Spinal cord (tissue), 10 donors: Measurements from ENCODE around the gene SLC25A25. TPM values are rescaled to one million over a fixed set of nuclear protein-coding genes. Genes with fewer than 3 reads are reported as not detected.

Experiments used
- DNase-seq, 6 donors: peaks; one replicate each; pipeline versions ENCODE4 v3.0.0 to v3.0.0-alpha.2; 2013 to 2015; ENCODE audit warnings: low spot score in 6 of 6, low read depth in 4 of 6
- H3K27ac ChIP-seq: one replicate; pipeline ENCODE4 v1.5.1; 2013; ENCODE audit warnings: low read depth, low read length, control low read depth
- H3K27me3 ChIP-seq: one replicate; pipeline ENCODE4 v1.6.1; 2013; ENCODE audit warnings: low read length; ENCODE audit not compliant: control insufficient read depth, insufficient read depth
- H3K36me3 ChIP-seq: one replicate; pipeline ENCODE4 v1.6.1; 2013; ENCODE audit warnings: low read length; ENCODE audit not compliant: control insufficient read depth, insufficient read depth
- H3K4me1 ChIP-seq: one replicate; pipeline ENCODE4 v1.6.1; 2013; ENCODE audit warnings: low read length; ENCODE audit not compliant: control insufficient read depth, insufficient read depth
- H3K4me3 ChIP-seq: one replicate; pipeline ENCODE4 v1.5.1; 2013; ENCODE audit warnings: low read depth, low read length, control low read depth
- H3K9me3 ChIP-seq: one replicate; pipeline ENCODE4 v1.6.1; 2013; ENCODE audit warnings: low read length; ENCODE audit not compliant: control insufficient read depth, insufficient read depth
- WGBS: methylation state at CpG from one replicate; pipeline ENCODE4 v1.1.5; 2013; ENCODE audit warnings: missing lambda C conversion rate; ENCODE audit not compliant: insufficient coverage; 5-methylcytosine and 5-hydroxymethylcytosine counted together
- polyA plus RNA-seq, 2 donors: library from polyadenylated mRNA; unstranded; fragments of 120-200 nt; gene quantifications; one replicate each; pipeline ENCODE4 v1.2.1, GENCODE V29; 2013; ENCODE audit not compliant: insufficient read length in 2 of 2
- total RNA-seq, 2 donors: library from RNA; depleted of rRNA in 1 of 2; stranded (reverse); fragments of 120-200 nt in 1 of 2; fragments of >200 nt in 1 of 2; gene quantifications; one replicate each; pipeline versions ENCODE4 v1.2.3 to v1.2.4, GENCODE V29; 2013 to 2014
- donor health status: healthy.

The SLC25A25 gene
- total and polyA plus RNA-seq, 4 donors, result 28.2 to 47.7 (median 36.8) TPM

DNA sequence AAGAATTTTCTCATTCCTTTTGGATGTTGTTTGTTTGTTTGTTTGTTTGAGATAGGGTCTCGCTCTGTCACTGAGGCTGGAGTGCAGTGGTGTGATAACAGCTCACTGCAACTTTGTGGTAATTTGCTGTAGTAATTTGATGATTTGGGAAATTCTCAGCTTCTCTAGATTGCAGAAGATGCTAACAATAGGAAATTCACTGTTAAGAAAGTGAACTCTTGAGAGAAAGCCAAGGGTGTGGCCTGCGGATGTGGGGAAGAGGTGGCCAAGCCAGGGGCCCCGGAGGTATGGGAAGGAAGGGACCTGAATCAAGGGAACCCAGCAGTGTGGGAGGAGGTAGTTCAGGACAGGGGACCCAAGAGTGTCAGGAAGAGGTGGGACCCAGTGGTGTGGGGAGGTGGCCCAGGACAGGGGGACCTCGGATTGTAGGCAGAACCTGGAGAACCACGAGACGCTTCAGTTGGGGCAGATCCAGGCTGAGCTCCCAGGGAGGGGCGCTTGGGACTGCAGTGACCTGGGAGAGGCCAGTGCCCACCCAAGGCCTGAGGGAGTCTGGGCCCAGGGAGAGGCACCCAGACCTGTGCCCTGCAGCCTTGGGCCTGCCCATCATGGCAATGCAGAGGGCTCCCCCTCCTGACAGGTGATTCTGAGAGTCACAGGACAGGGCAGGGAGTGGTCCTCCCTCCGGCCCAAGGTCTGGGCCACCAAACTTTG lies 75.7 kb downstream of the SLC25A25 start:
- Histone ChIP-seq H3K27ac (no peak overlapping the region), H3K4me3 (no peak overlapping the region), H3K27me3 (no peaks in the 10 kb centered on the region), H3K4me1 (peaks cover 6% of the 10 kb centered on the region), H3K9me3 (no peaks in the 10 kb centered on the region), H3K36me3 (no peaks in the 10 kb centered on the region)
- 90% methylated on average over 7 of the region's 8 CpGs for WGBS
- DNase-seq, result no peak

DNA sequence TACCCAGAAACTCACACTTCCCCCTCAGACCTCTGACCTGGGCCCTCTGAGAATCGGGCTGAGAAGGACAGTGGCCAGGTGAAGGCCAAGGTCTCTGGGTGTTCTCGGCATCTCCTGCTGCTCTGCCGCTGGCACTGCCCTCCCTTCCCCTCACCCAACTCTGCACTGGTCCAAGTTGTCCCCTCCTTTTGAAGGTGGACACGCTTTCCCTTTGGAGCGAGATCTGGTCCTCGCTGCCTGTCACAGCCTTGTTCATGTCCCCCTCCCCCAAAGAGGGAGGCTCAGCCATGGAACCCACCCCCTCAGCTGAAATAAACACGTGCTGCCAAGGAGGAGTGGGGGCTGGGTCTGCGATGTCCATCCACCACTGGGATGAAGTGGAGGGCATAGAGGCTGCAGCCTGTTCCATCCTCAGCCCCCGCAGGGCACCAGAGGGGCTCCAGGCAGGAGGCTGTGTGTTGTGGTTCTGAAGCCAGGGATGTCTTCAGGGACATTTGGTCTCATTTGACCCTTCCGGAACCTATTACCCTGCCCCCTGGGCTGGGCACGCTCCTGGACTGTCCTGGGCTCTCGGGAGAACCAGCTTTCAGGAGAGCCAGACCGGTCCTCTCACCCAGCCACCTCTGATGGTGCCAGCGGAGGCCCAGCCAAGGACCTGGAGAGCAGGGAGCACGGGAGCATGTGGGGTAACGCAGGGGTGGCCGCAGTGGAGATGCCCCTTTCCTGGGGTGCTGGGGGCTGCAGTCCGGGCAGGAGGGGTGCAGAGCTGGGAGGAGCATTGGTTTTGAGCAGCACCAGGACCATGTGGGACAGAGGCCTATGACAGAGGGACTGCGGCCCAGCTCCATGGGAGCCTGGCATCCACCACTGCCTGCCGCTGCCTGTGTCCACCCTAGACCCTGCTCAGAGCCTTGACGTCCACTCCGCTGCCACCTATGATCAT lies 76.5 kb downstream of the SLC25A25 start:
- 90% methylated on average over 17 of the region's 22 CpGs for WGBS
- no peak for DNase-seq
- Histone ChIP-seq H3K36me3 (no peaks in the 10 kb centered on the region), H3K9me3 (no peaks in the 10 kb centered on the region), H3K4me1 (peaks cover 13% of the 10 kb centered on the region), H3K27me3 (no peaks in the 10 kb centered on the region), H3K27ac (no peak overlapping the region), H3K4me3 (no peak overlapping the region)

DNA sequence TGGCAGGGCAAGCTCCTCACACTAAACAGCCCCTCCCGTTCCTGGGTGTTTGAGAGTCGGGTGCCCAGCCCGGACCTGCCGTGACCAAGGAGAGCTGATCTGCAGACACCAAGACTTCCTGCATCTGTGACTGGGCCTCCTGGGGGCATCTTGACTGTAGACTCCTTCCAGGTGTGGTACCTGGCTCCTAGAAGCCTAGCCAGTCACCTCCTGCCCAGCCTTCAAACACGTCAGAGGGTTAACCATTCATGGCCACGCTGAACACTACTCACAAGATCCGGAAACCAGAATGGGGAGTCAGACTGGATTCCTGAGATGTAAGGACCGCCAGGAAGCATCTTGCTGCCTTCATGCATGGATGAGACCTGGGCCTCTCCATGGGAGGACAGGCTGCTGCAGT lies 77.5 kb downstream of the SLC25A25 start:
- DNase-seq, result no peak
- no peak overlapping the region for H3K27ac ChIP-seq
- H3K4me3 ChIP-seq, result no peak overlapping the region
- no peaks in the 10 kb centered on the region for H3K36me3 ChIP-seq
- WGBS, result 83% methylated on average over 8 of the region's 8 CpGs
- H3K27me3 ChIP-seq, result no peaks in the 10 kb centered on the region
- peaks cover 15% of the 10 kb centered on the region for H3K4me1 ChIP-seq
- no peaks in the 10 kb centered on the region for H3K9me3 ChIP-seq

DNA sequence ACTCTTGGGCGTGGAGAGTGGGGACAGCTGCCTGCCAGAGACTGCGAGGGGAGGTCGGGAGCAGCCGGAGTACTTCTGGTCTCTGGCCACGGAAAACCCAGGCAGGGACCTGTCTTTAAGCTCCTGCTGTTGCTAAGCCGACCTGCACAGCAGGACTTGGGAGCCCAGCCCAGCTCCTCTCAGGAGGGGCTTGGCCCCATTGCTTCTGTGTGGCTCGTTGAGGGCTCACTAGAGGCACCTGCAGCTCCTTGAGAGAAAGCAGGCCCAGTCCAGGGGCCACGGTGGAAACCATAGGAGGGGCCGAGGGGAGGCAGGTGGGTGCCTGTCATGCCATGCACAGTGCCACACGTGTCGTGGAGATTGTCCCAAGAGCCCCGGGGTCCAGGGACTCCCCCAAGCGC lies 77.9 kb downstream of the SLC25A25 start:
- no peaks in the 10 kb centered on the region for H3K36me3 ChIP-seq
- no peak for DNase-seq
- no peaks in the 10 kb centered on the region for H3K9me3 ChIP-seq
- no peak overlapping the region for H3K4me3 ChIP-seq
- no peak overlapping the region for H3K27ac ChIP-seq
- H3K4me1 ChIP-seq, result peaks cover 17% of the 10 kb centered on the region
- 76% methylated on average over 13 of the region's 13 CpGs for WGBS
- no peaks in the 10 kb centered on the region for H3K27me3 ChIP-seq

DNA sequence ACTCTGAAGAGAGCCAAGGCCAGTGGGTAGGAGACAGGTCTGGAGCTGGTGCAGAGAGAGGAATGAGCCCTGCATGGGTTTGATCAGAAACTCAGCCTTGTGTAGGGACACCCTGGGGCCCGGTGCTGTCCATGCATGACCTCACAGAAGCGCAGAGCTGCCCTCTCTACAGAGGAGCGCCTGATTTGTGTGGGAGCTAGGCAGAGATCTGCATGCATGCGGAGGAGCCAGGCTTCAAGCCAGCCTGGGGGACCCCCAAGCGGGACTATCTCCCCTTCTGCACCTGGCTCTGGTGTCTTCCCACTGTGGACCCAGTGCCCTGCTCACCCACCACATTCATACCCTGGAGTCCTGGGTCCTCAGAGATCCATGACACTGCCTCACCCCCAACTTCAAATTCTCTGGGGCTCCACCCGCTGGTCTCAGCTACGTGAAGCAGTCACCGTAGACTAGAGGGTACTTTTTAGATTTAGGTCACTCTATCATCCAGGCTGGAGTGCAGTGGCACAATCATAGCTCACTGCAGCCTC lies 78.6 kb downstream of the SLC25A25 start:
- H3K36me3 ChIP-seq, result no peaks in the 10 kb centered on the region
- H3K27me3 ChIP-seq, result no peaks in the 10 kb centered on the region
- DNase-seq, result no peak
- no peak overlapping the region for H3K27ac ChIP-seq
- H3K4me3 ChIP-seq, result no peak overlapping the region
- no peaks in the 10 kb centered on the region for H3K9me3 ChIP-seq
- H3K4me1 ChIP-seq, result peaks cover 17% of the 10 kb centered on the region
- 86% methylated on average over 7 of the region's 8 CpGs for WGBS

DNA sequence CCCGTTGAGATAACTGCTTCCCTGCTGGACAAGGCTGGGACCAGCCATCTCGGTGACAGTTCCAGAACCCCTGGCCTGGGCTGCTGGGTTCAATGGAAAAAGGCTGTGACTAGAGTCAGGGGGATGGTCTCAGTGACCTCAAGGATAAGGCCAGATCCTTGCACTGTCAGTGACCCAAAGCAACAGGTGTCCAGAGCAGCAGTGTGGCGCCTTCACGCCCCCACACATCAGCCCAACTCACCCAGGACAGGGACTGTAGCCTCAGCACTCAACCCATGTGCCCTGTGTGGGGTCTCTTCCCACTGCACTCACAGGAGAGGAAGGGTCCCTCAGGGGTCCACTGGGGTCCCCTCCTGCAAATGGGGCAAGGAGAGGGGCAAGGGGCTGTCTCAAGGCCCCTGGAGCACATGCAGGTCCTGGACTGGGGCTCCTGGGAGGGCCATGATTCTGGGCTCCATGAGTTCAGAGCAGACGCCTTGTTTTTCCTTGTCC lies 80.5 kb downstream of the SLC25A25 start:
- H3K4me3 ChIP-seq, result no peak overlapping the region
- no peaks in the 10 kb centered on the region for H3K36me3 ChIP-seq
- H3K27ac ChIP-seq, result no peak overlapping the region
- peaks cover 17% of the 10 kb centered on the region for H3K4me1 ChIP-seq
- WGBS, result 74% methylated on average over 2 of the region's 5 CpGs
- no peaks in the 10 kb centered on the region for H3K27me3 ChIP-seq
- no peak for DNase-seq
- H3K9me3 ChIP-seq, result no peaks in the 10 kb centered on the region

DNA sequence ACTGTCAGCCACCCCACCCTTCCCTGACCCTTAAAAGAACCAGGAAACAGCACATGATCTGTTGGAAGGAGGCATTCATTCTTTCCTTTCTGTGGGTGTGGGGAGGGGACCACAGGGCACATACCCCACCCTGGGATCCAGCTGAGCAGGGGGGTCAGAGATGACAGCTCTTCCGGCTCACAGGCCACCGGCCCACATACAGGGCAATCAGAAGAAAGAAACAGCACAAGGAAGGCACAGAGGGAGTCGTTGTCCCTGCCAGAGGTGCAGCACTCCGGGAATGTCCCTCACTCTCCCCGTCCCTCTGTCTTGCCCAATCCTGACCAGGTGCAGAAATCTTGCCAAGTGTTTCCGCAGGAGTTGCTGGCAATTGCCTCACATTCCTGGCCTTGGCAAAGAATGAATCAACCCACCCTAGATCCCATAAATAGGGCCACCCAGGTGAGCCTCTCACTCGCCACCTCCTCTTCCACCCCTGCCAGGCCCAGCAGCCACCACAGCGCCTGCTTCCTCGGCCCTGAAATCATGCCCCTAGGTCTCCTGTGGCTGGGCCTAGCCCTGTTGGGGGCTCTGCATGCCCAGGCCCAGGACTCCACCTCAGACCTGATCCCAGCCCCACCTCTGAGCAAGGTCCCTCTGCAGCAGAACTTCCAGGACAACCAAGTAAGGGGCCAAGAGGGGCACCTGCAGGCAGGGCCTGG lies 81.1 kb downstream of the SLC25A25 start, which contains the start of gene LCN2:
Gene LCN2 (plus strand): TSS at position 453 of the 701 bp plus-strand sequence. CDS start 73 bp downstream, at position 526.
- WGBS, result 65% methylated on average over 9 of the region's 9 CpGs
- H3K4me1 ChIP-seq, result peaks cover 17% of the 10 kb centered on the region
- no peaks in the 10 kb centered on the region for H3K9me3 ChIP-seq
- no peak within 1 kb of the TSS for H3K4me3 ChIP-seq
- no peak for DNase-seq
- H3K27me3 ChIP-seq, result no peaks in the 10 kb centered on the region
- H3K36me3 ChIP-seq, result no peaks in the 10 kb centered on the region
- H3K27ac ChIP-seq, result no peak within 1 kb of the TSS

DNA sequence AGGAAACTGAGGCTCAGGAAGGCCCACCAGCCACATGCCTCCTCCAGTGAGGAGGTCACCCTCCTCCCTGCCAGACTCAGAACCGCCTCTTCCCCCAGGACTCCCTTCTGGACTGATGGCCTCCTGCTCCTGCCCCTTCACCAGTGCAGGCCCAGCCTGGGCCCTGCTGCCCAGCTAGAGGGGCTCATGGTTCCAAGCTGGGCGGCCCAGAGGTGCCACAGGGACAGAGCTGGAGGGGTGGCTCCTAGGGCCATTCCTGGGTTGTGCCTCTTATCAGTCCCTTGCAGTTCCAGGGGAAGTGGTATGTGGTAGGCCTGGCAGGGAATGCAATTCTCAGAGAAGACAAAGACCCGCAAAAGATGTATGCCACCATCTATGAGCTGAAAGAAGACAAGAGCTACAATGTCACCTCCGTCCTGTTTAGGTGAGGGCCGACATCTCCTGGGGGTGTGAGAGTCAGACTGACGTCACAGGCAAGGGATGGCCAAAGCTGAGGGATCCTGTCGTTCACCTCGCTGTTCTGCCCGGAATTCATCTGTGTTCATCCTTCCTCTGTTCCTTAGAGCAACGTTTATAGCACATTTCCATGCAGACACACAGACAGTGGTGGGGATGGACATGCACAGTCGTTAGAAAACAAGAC lies 82.0 kb downstream of the SLC25A25 start:
- H3K36me3 ChIP-seq, result no peaks in the 10 kb centered on the region
- 63% methylated on average over 6 of the region's 11 CpGs for WGBS
- no peaks in the 10 kb centered on the region for H3K27me3 ChIP-seq
- DNase-seq, result no peak
- H3K27ac ChIP-seq, result no peak overlapping the region
- no peaks in the 10 kb centered on the region for H3K9me3 ChIP-seq
- peaks cover 17% of the 10 kb centered on the region for H3K4me1 ChIP-seq
- H3K4me3 ChIP-seq, result no peak overlapping the region
